Keratinocyte (primary cell): ENCODE measurements around the gene E2F7. TPM values are rescaled to one million over a fixed set of nuclear protein-coding genes. Genes with fewer than 3 reads are reported as not detected.

Experiments
- DNase-seq: peaks from one replicate; pipeline ENCODE4 v3.0.0-alpha.2; 2011; ENCODE audit warnings: low read depth, missing footprints, low spot score
- FAIRE-seq: peaks from 2 replicates; lab custom pipeline; 2011; peaks lifted over from hg19 to GRCh38; lab: Jason Lieb, UNC
- H2AFZ ChIP-seq: 2 replicates; pipeline ENCODE4 v1.6.0; 2012; ENCODE audit warnings: low read length, control low read depth, inconsistent platforms; ENCODE audit not compliant: control insufficient read depth
- H3K27ac ChIP-seq: 2 replicates; pipeline ENCODE4 v1.5.1; 2011; ENCODE audit warnings: low read length; ENCODE audit not compliant: control insufficient read depth, insufficient read depth
- H3K27me3 ChIP-seq: 3 replicates; pipeline ENCODE4 v1.6.0; 2011; ENCODE audit warnings: low read length; ENCODE audit not compliant: control insufficient read depth, insufficient read depth; ENCODE audit errors: extremely low read depth
- H3K36me3 ChIP-seq, 2 experiments: 2 replicates in 1 of 2; 3 replicates in 1 of 2; pipeline ENCODE4 v1.5.1; 2011; ENCODE audit warnings: low read length in 2 of 2, mild to moderate bottlenecking in 1 of 2; ENCODE audit not compliant: control insufficient read depth in 2 of 2, insufficient read depth in 2 of 2; ENCODE audit errors: extremely low read depth in 1 of 2
- H3K4me1 ChIP-seq: 3 replicates; pipeline ENCODE4 v1.5.1; 2011; ENCODE audit warnings: low read length; ENCODE audit not compliant: control insufficient read depth, insufficient read depth; ENCODE audit errors: extremely low read depth
- H3K4me2 ChIP-seq: 3 replicates; pipeline ENCODE4 v1.6.0; 2011; ENCODE audit warnings: low read depth, low read length; ENCODE audit not compliant: control insufficient read depth, insufficient read depth; ENCODE audit errors: extremely low read depth
- H3K4me3 ChIP-seq, 3 experiments: fragments of 200-600 bp in 1 of 3; sonication (generic) in 1 of 3; 2 replicates in 2 of 3; 3 replicates in 1 of 3; pipeline ENCODE4 v1.5.1; 2011 to 2016; ENCODE audit warnings: low read length in 3 of 3, mild to moderate bottlenecking in 3 of 3, control low read depth in 2 of 3, inconsistent platforms in 1 of 3, low read depth in 1 of 3, mixed read lengths in 1 of 3, mixed run types in 1 of 3, moderate library complexity in 1 of 3; ENCODE audit not compliant: control insufficient read depth in 2 of 3, insufficient read depth in 2 of 3; ENCODE audit errors: extremely low read depth in 1 of 3
- H3K79me2 ChIP-seq: 2 replicates; pipeline ENCODE4 v1.6.0; 2012; ENCODE audit warnings: low read length; ENCODE audit not compliant: control insufficient read depth, insufficient read depth
- H3K9ac ChIP-seq: 3 replicates; pipeline ENCODE4 v1.6.0; 2011; ENCODE audit warnings: low read length; ENCODE audit not compliant: control insufficient read depth, insufficient read depth; ENCODE audit errors: extremely low read depth
- H3K9me1 ChIP-seq: 3 replicates; pipeline ENCODE4 v1.6.0; 2011; ENCODE audit warnings: low read length; ENCODE audit not compliant: control insufficient read depth, insufficient read depth; ENCODE audit errors: extremely low read depth
- H3K9me3 ChIP-seq: 2 replicates; pipeline ENCODE4 v1.5.1; 2012; ENCODE audit warnings: low read depth, low read length; ENCODE audit not compliant: control insufficient read depth
- H4K20me1 ChIP-seq: 3 replicates; pipeline ENCODE4 v1.6.0; 2011; ENCODE audit warnings: low read length; ENCODE audit not compliant: control insufficient read depth, insufficient read depth; ENCODE audit errors: extremely low read depth
- EZH2 ChIP-seq: IDR thresholded peaks from one replicate; pipeline ENCODE4 v1.6.1; 2012; ENCODE audit warnings: inconsistent platforms, mild to moderate bottlenecking, low read length, moderate library complexity
- dilution Hi-C: fragments of 300-500 bp; cut with MboI; formaldehyde crosslinking; loops from one replicate; pipeline ENCODE4 v1.7.0; 2020; ENCODE audit warnings: low sequenced_read_pairs; ENCODE audit not compliant: extremely low pct_ligation_motif_present
- polyA plus RNA-seq, 5 experiments: library from polyadenylated mRNA; depleted of rRNA in 3 of 5; stranded (reverse) in 3 of 5; stranded (forward) in 1 of 5; unstranded in 1 of 5; fragments of >200 nt; gene quantifications; 1 replicate in 1 of 5; 2 replicates in 3 of 5; 3 replicates in 1 of 5; pipeline versions ENCODE4 v1.2.1 to v1.2.3, GENCODE V29; 2011 to 2012; ENCODE audit warnings: missing spikeins in 2 of 5, low read depth in 1 of 5, low replicate concordance in 1 of 5
- TF ChIP-seq, protein P1 (sequence below), 3 experiments: IDR thresholded peaks in 1 of 3; conservative IDR thresholded peaks in 1 of 3; optimal IDR thresholded peaks in 1 of 3; 2 replicates in 2 of 3; 3 replicates in 1 of 3; pipeline versions ENCODE3 to v1.5.1; 2011; ENCODE audit warnings: low read length in 3 of 3, mild to moderate bottlenecking in 3 of 3, moderate library complexity in 2 of 3, control low read depth in 1 of 3, inconsistent platforms in 1 of 3; ENCODE audit not compliant: insufficient read depth in 2 of 3; ENCODE audit errors: extremely low read depth in 1 of 3

The E2F7 gene
- polyA plus RNA-seq, 1 donor (not counting 4 experiments of a cell fraction or from before 2014, with no cell fraction given): 9.9 TPM

DNA sequence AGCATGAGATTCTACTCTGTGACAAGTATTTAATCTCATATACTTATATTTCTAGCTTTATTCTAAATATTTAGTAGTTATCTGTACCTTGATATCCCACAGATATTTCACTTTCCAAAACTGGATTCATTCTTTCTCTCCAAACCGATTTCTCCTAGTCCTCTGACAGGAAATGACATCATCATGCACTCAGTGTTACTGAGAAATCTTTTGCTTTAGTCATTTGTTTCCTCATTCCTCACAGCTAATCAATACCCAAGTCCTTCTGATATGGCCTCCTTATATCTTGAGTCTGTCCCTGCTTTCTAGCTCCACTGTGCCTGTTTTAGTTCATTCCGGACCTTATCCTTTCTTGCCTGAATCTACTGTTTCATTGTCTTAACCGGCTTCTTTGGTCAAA lies 39.4 kb upstream of the E2F7 start:
- Histone ChIP-seq H4K20me1 (no peaks in the 10 kb centered on the region), H3K4me2 (no peak overlapping the region), H3K9me1 (no peaks in the 10 kb centered on the region), H3K27ac (no peak overlapping the region), H3K9me3 (no peaks in the 10 kb centered on the region), H3K36me3 (no peaks in the 10 kb centered on the region), H3K4me3 (no peak overlapping the region), H3K9ac (no peak overlapping the region), H3K4me1 (peaks cover 25% of the 10 kb centered on the region), H3K27me3 (no peaks in the 10 kb centered on the region), H3K79me2 (no peaks in the 10 kb centered on the region), H2AFZ (peak overlapping the region; percentile 59)
- TF ChIP-seq EZH2: no peak
- TF ChIP-seq, protein P1, sequence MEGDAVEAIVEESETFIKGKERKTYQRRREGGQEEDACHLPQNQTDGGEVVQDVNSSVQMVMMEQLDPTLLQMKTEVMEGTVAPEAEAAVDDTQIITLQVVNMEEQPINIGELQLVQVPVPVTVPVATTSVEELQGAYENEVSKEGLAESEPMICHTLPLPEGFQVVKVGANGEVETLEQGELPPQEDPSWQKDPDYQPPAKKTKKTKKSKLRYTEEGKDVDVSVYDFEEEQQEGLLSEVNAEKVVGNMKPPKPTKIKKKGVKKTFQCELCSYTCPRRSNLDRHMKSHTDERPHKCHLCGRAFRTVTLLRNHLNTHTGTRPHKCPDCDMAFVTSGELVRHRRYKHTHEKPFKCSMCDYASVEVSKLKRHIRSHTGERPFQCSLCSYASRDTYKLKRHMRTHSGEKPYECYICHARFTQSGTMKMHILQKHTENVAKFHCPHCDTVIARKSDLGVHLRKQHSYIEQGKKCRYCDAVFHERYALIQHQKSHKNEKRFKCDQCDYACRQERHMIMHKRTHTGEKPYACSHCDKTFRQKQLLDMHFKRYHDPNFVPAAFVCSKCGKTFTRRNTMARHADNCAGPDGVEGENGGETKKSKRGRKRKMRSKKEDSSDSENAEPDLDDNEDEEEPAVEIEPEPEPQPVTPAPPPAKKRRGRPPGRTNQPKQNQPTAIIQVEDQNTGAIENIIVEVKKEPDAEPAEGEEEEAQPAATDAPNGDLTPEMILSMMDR (optimal IDR thresholded peaks at IDR 0.05 in 1 of 3, IDR thresholded peaks at IDR 0.05 in 1 of 3, conservative IDR thresholded peaks at IDR 0.05 in 1 of 3; ENCODE audit: extremely low read depth in 1 of 3, insufficient read depth in 2 of 3, low read length in 3 of 3): no peak
- dilution Hi-C loops: no loop called here
- FAIRE-seq (peak; percentile 39), DNase-seq (no peak)

DNA sequence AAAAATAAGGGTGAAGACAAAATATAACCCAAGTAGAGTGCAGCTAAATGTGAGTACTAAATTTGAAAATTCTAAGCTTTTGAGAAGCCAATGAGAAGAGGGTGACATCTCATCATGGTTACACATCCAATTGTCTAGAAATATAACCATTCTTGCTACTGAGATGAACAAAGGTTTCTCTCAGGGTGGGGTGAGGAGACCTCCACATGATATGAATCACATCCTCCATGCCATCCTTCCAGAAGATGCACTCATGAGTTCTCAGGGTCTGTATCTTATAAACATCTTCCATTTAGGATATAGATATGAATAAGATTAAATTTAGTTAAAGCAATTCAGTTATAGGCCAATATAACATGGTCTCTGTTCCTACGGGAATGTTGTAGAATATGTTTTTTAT lies 38.9 kb upstream of the E2F7 start:
- FAIRE-seq (no peak), DNase-seq (no peak)
- Histone ChIP-seq H3K27me3 (no peaks in the 10 kb centered on the region), H3K4me2 (no peak overlapping the region), H3K27ac (no peak overlapping the region), H3K4me1 (peaks cover 25% of the 10 kb centered on the region), H3K9ac (no peak overlapping the region), H3K9me3 (no peaks in the 10 kb centered on the region), H2AFZ (no peak overlapping the region), H3K9me1 (no peaks in the 10 kb centered on the region), H3K36me3 (no peaks in the 10 kb centered on the region), H3K79me2 (no peaks in the 10 kb centered on the region), H4K20me1 (no peaks in the 10 kb centered on the region), H3K4me3 (no peak overlapping the region)
- TF ChIP-seq, protein P1 (optimal IDR thresholded peaks at IDR 0.05 in 1 of 3, IDR thresholded peaks at IDR 0.05 in 1 of 3, conservative IDR thresholded peaks at IDR 0.05 in 1 of 3; ENCODE audit: extremely low read depth in 1 of 3, insufficient read depth in 2 of 3, low read length in 3 of 3): no peak
- no peak for TF ChIP-seq EZH2
- dilution Hi-C loops: no loop called here
